ENCODE data around the gene TENT5C.

Gene TENT5C

GRCh38 chr1:117563492-117563875 lies 42.4 kb upstream of the TENT5C start:
- Histone ChIP-seq H3K79me2 (ENCODE audit: insufficient read depth, low read depth) (no peaks in the 10 kb centered on the region), H2AFZ (ENCODE audit: low read depth) (no peak overlapping the region), H3K27me3 (ENCODE audit: insufficient read depth, low read depth) (no peaks in the 10 kb centered on the region), H3K4me2 (no peak overlapping the region), H3K27ac (no peak overlapping the region), H3K4me1 (ENCODE audit: low read depth, poor library complexity, severe bottlenecking) (no peaks in the 10 kb centered on the region), H3K9ac (no peak overlapping the region), H4K20me1 (ENCODE audit: insufficient read depth) (no peaks in the 10 kb centered on the region), H3K4me3 (IDR thresholded peaks at IDR 0.05; ENCODE audit: insufficient read depth, low read depth, low read length) (no peak overlapping the region), H3K36me3 (ENCODE audit: insufficient read depth) (no peaks in the 10 kb centered on the region)
- TF ChIP-seq CTCF (conservative IDR thresholded peaks at IDR 0.05; ENCODE audit: low read depth, low read length), result no peak

GRCh38 chr1:117564227-117565075 lies 41.4 kb upstream of the TENT5C start:
- H3K79me2 ChIP-seq (ENCODE audit: insufficient read depth, low read depth), result no peaks in the 10 kb centered on the region
- H3K27ac ChIP-seq, result no peak overlapping the region
- H2AFZ ChIP-seq (ENCODE audit: low read depth), result no peak overlapping the region
- H4K20me1 ChIP-seq (ENCODE audit: insufficient read depth), result no peaks in the 10 kb centered on the region
- H3K4me2 ChIP-seq, result no peak overlapping the region
- no peaks in the 10 kb centered on the region for H3K36me3 ChIP-seq (ENCODE audit: insufficient read depth)
- no peak overlapping the region for H3K9ac ChIP-seq
- H3K4me1 ChIP-seq (ENCODE audit: low read depth, poor library complexity, severe bottlenecking), result no peaks in the 10 kb centered on the region
- no peak overlapping the region for H3K4me3 ChIP-seq (IDR thresholded peaks at IDR 0.05; ENCODE audit: insufficient read depth, low read depth, low read length)
- TF ChIP-seq CTCF (conservative IDR thresholded peaks at IDR 0.05; ENCODE audit: low read depth, low read length), result no peak
- H3K27me3 ChIP-seq (ENCODE audit: insufficient read depth, low read depth), result no peaks in the 10 kb centered on the region

- H3K4me2 ChIP-seq, result no peak overlapping the region
- no peaks in the 10 kb centered on the region for H3K36me3 ChIP-seq (ENCODE audit: insufficient read depth)
- H4K20me1 ChIP-seq (ENCODE audit: insufficient read depth), result no peaks in the 10 kb centered on the region
- no peak overlapping the region for H3K4me3 ChIP-seq (IDR thresholded peaks at IDR 0.05; ENCODE audit: insufficient read depth, low read depth, low read length)
- no peak overlapping the region for H3K27ac ChIP-seq
- no peak overlapping the region for H2AFZ ChIP-seq (ENCODE audit: low read depth)
- no peak overlapping the region for H3K9ac ChIP-seq
- H3K79me2 ChIP-seq (ENCODE audit: insufficient read depth, low read depth), result no peaks in the 10 kb centered on the region
- no peaks in the 10 kb centered on the region for H3K27me3 ChIP-seq (ENCODE audit: insufficient read depth, low read depth)
- H3K4me1 ChIP-seq (ENCODE audit: low read depth, poor library complexity, severe bottlenecking), result no peaks in the 10 kb centered on the region
- TF ChIP-seq CTCF (conservative IDR thresholded peaks at IDR 0.05; ENCODE audit: low read depth, low read length), result no peak
These were observed 40.7 kb upstream of the TENT5C start for GRCh38 chr1:117565076-117565556.

- H4K20me1 ChIP-seq (ENCODE audit: insufficient read depth), result no peaks in the 10 kb centered on the region
- no peak for TF ChIP-seq CTCF (conservative IDR thresholded peaks at IDR 0.05; ENCODE audit: low read depth, low read length)
- H3K9ac ChIP-seq, result no peak overlapping the region
- H3K27me3 ChIP-seq (ENCODE audit: insufficient read depth, low read depth), result no peaks in the 10 kb centered on the region
- no peak overlapping the region for H2AFZ ChIP-seq (ENCODE audit: low read depth)
- H3K4me2 ChIP-seq, result no peak overlapping the region
- H3K4me1 ChIP-seq (ENCODE audit: low read depth, poor library complexity, severe bottlenecking), result no peaks in the 10 kb centered on the region
- H3K79me2 ChIP-seq (ENCODE audit: insufficient read depth, low read depth), result no peaks in the 10 kb centered on the region
- H3K27ac ChIP-seq, result no peak overlapping the region
- no peak overlapping the region for H3K4me3 ChIP-seq (IDR thresholded peaks at IDR 0.05; ENCODE audit: insufficient read depth, low read depth, low read length)
- H3K36me3 ChIP-seq (ENCODE audit: insufficient read depth), result no peaks in the 10 kb centered on the region
These were observed 39.9 kb upstream of the TENT5C start for GRCh38 chr1:117565745-117566455.

Measured in KMS-11 (cell line).